GM10266 (cell line): Measurements from ENCODE around the gene PTOV1.

ENCODE experiments used
- DNase-seq: peaks from one replicate; pipeline ENCODE4 v3.0.0; 2012; ENCODE audit errors: extremely low spot score
- CTCF ChIP-seq: IDR thresholded peaks from 2 replicates; pipeline ENCODE4 v1.5.1; 2012; ENCODE audit warnings: mild to moderate bottlenecking, low read depth; ENCODE audit not compliant: control insufficient read depth, insufficient read depth; ENCODE audit errors: missing control alignments

PTOV1 gene

GRCh38 chr19:49861107-49861506 is 10.1 kb downstream of the PTOV1 start:
- no peak for TF ChIP-seq CTCF
- DNase-seq: no peak

- no peak for DNase-seq
- no peak for TF ChIP-seq CTCF
Measured at GRCh38 chr19:49861541-49862378, 10.8 kb downstream of the PTOV1 start.

- peak; percentile 14 for TF ChIP-seq CTCF
Measured at GRCh38 chr19:49862391-49863253, 11.7 kb downstream of the PTOV1 start.

GRCh38 chr19:49863254-49863934 is 12.4 kb downstream of the PTOV1 start:
- TF ChIP-seq CTCF: no peak
- DNase-seq: no peak

More at GRCh38 chr19:49862391-49863253, 11.7 kb downstream of the PTOV1 start:
- DNase-seq: no peak

- DNase-seq: no peak
- TF ChIP-seq CTCF: no peak
Measured at GRCh38 chr19:49863935-49864320, 13.0 kb downstream of the PTOV1 start.

- TF ChIP-seq CTCF: no peak
- no peak for DNase-seq
Measured at GRCh38 chr19:49864890-49865289, 13.9 kb downstream of the PTOV1 start.
